Measurements from ENCODE around the gene ZNRF2. TPM values are rescaled to one million over a fixed set of nuclear protein-coding genes. Genes with fewer than 3 reads are reported as not detected.

ZNRF2 gene
- total RNA-seq, 1 donor from 2014 or later: 11.2 TPM

DNA sequence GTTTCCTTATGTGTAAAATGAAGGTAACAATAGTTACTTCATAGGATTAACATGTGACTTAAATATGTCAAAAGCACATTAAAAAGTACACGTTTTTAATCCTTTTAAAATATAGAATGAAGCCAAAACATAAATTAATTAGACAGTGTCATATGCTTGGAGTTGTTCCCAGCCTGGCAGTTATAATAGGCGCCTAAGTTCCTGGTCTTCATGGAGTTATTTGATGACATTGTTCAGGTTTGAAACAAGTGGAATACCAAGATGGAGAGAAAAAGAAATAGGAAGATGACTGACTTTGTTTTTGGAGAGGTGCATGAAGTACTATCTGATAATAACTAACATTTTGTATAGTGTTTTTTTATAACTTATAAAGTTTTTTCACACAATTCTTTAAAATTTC, 67.3 kb downstream of the ZNRF2 start:
- no peaks in the 10 kb centered on the region for H3K9me3 Mint-ChIP-seq

DNA sequence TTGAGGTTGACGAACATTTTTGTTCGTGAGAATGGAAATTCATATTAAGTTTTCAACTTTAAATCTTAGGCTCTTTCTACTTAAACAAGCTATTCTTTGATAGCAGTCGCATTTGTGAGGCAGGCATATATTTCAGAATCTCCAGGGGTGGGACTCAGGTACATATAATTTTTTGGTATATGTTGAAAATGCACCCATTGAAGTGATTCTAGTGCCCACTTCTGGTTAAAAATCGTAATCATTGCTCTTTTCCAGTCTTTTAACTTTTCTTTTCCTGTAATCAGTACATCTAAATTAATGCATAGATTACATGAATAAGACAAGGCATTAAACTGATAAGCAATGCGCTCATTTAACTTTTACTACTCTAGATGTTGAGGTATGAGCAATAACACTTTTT, 67.8 kb downstream of the ZNRF2 start:
- Mint-ChIP-seq H3K4me3 (no peak overlapping the region), H3K27ac (no peak overlapping the region), H3K9me3 (no peaks in the 10 kb centered on the region), H3K36me3 (peaks cover 3% of the 10 kb centered on the region), H3K27me3 (no peaks in the 10 kb centered on the region), H3K4me1 (ENCODE audit: unreplicated experiment) (peaks cover 16% of the 10 kb centered on the region)
- TF ChIP-seq, protein P1, sequence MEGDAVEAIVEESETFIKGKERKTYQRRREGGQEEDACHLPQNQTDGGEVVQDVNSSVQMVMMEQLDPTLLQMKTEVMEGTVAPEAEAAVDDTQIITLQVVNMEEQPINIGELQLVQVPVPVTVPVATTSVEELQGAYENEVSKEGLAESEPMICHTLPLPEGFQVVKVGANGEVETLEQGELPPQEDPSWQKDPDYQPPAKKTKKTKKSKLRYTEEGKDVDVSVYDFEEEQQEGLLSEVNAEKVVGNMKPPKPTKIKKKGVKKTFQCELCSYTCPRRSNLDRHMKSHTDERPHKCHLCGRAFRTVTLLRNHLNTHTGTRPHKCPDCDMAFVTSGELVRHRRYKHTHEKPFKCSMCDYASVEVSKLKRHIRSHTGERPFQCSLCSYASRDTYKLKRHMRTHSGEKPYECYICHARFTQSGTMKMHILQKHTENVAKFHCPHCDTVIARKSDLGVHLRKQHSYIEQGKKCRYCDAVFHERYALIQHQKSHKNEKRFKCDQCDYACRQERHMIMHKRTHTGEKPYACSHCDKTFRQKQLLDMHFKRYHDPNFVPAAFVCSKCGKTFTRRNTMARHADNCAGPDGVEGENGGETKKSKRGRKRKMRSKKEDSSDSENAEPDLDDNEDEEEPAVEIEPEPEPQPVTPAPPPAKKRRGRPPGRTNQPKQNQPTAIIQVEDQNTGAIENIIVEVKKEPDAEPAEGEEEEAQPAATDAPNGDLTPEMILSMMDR (conservative IDR thresholded peaks at IDR 0.05): no peak
- DNase-seq (ENCODE audit: extremely low spot score, unreplicated experiment): no peak

More for the DNA sequence above, 67.3 kb downstream of the ZNRF2 start:
- DNase-seq (ENCODE audit: extremely low spot score, unreplicated experiment): no peak
- TF ChIP-seq, protein P1 (conservative IDR thresholded peaks at IDR 0.05): no peak
- Mint-ChIP-seq H3K36me3 (no peaks in the 10 kb centered on the region), H3K4me3 (no peak overlapping the region), H3K4me1 (ENCODE audit: unreplicated experiment) (peaks cover 16% of the 10 kb centered on the region), H3K27ac (no peak overlapping the region), H3K27me3 (no peaks in the 10 kb centered on the region)

- peaks cover 4% of the 10 kb centered on the region for H3K36me3 Mint-ChIP-seq
- DNase-seq (ENCODE audit: extremely low spot score, unreplicated experiment): no peak
- no peak overlapping the region for H3K4me3 Mint-ChIP-seq
- H3K27me3 Mint-ChIP-seq: no peaks in the 10 kb centered on the region
- TF ChIP-seq, protein P1 (conservative IDR thresholded peaks at IDR 0.05): no peak
- H3K4me1 Mint-ChIP-seq (ENCODE audit: unreplicated experiment): peaks cover 7% of the 10 kb centered on the region
- no peak overlapping the region for H3K27ac Mint-ChIP-seq
- H3K9me3 Mint-ChIP-seq: no peaks in the 10 kb centered on the region
Observed at GRCh38 chr7:30353532-30353931, 69.1 kb downstream of the ZNRF2 start.

- Mint-ChIP-seq H3K4me1 (ENCODE audit: unreplicated experiment) (peaks cover 6% of the 10 kb centered on the region), H3K36me3 (peaks cover 8% of the 10 kb centered on the region), H3K9me3 (no peaks in the 10 kb centered on the region), H3K27me3 (no peaks in the 10 kb centered on the region), H3K27ac (no peak overlapping the region), H3K4me3 (no peak overlapping the region)
- TF ChIP-seq, protein P1 (conservative IDR thresholded peaks at IDR 0.05): no peak
- no peak for DNase-seq (ENCODE audit: extremely low spot score, unreplicated experiment)
Observed at GRCh38 chr7:30353932-30354607, 69.7 kb downstream of the ZNRF2 start.

GRCh38 chr7:30354791-30355190, 70.4 kb downstream of the ZNRF2 start:
- Mint-ChIP-seq H3K36me3 (peaks cover 8% of the 10 kb centered on the region), H3K4me1 (ENCODE audit: unreplicated experiment) (peaks cover 6% of the 10 kb centered on the region), H3K27ac (no peak overlapping the region), H3K27me3 (no peaks in the 10 kb centered on the region), H3K4me3 (no peak overlapping the region), H3K9me3 (no peaks in the 10 kb centered on the region)
- DNase-seq (ENCODE audit: extremely low spot score, unreplicated experiment): no peak
- TF ChIP-seq, protein P1 (conservative IDR thresholded peaks at IDR 0.05): no peak
